GM18873 (cell line): ENCODE results near the gene HSPA14.
"Not testable (repeated sequence)": the region's sequence is repeated elsewhere in the genome, so short reads cannot be mapped to it uniquely, and the experiment has no call there.

Experiments used
- ATAC-seq: cut with Tn5 transposase; IDR thresholded peaks from one replicate; pipeline ENCODE4 v1.9.1; 2021; ENCODE audit warnings: mild to moderate bottlenecking, moderate library complexity, moderate number of reproducible peaks; ENCODE audit not compliant: unreplicated experiment, low FRiP score

The HSPA14 gene

GRCh38 chr10:14837757-14838581 is at the start of gene HSPA14, which contains the start of the genes CDNF and MSANTD7:
TSS of gene HSPA14 (plus strand) at chr10:14838306. CDS start at chr10:14838403, 97 bp downstream.
TSS of gene CDNF (minus strand) at chr10:14838037. CDS start at chr10:14837946, 91 bp downstream.
TSS of gene MSANTD7 (plus strand) at chr10:14838306. CDS start at chr10:14842285, 3,979 bp downstream.
- peak; percentile 89 for ATAC-seq

GRCh38 chr10:14798636-14799035 is 39.5 kb upstream of the HSPA14 start:
- ATAC-seq = no peak

- no peak for ATAC-seq
Observed at GRCh38 chr10:14800397-14800796, 37.7 kb upstream of the HSPA14 start.

GRCh38 chr10:14801723-14802122 is 36.4 kb upstream of the HSPA14 start:
- no peak for ATAC-seq

- no peak for ATAC-seq
Observed at GRCh38 chr10:14803827-14804226, 34.3 kb upstream of the HSPA14 start.

GRCh38 chr10:14806318-14806717 is 31.8 kb upstream of the HSPA14 start:
- no peak for ATAC-seq

GRCh38 chr10:14810969-14811953 is 26.8 kb upstream of the HSPA14 start:
- ATAC-seq = no peak

GRCh38 chr10:14812271-14812670 is 25.8 kb upstream of the HSPA14 start:
- no peak for ATAC-seq

GRCh38 chr10:14815681-14816080 is 22.4 kb upstream of the HSPA14 start:
- ATAC-seq = no peak

- not testable (repeated sequence) for ATAC-seq
Observed at GRCh38 chr10:14816717-14817116, 21.4 kb upstream of the HSPA14 start.

GRCh38 chr10:14820010-14820774 is 17.9 kb upstream of the HSPA14 start:
- no peak for ATAC-seq

- ATAC-seq = no peak
Observed at GRCh38 chr10:14820775-14821154, 17.3 kb upstream of the HSPA14 start.

GRCh38 chr10:14821635-14822375 is 16.3 kb upstream of the HSPA14 start:
- no peak for ATAC-seq

- ATAC-seq = no peak
Observed at GRCh38 chr10:14822879-14823755, 15.0 kb upstream of the HSPA14 start.

- no peak for ATAC-seq
Observed at GRCh38 chr10:14823966-14824365, 14.1 kb upstream of the HSPA14 start.

- no peak for ATAC-seq
Observed at GRCh38 chr10:14826076-14826829, 11.9 kb upstream of the HSPA14 start.

GRCh38 chr10:14833106-14833505 is 5.0 kb upstream of the HSPA14 start:
- no peak for ATAC-seq

- no peak for ATAC-seq
Observed at GRCh38 chr10:14836208-14836607, 1.9 kb upstream of the HSPA14 start.
